HEK293 (cell line): ENCODE results near the gene ATP2A3.

Experiments used
- KLF16 ChIP-seq: fragments of 450-650 bp; formaldehyde crosslinking; IDR thresholded peaks from 2 replicates; pipeline ENCODE4 v1.5.1; 2017; ENCODE audit warnings: missing biosample characterization, missing genetic modification characterization
- ZBTB48 ChIP-seq: fragments of 450-650 bp; formaldehyde crosslinking; IDR thresholded peaks from 2 replicates; pipeline ENCODE4 v1.5.1; 2016; ENCODE audit warnings: missing biosample characterization, missing genetic modification characterization
- ZFP37 ChIP-seq: fragments of 450-650 bp; formaldehyde crosslinking; IDR thresholded peaks from 2 replicates; pipeline ENCODE4 v1.5.1; 2016; ENCODE audit warnings: missing biosample characterization, missing genetic modification characterization
- ZNF629 ChIP-seq: fragments of 450-650 bp; formaldehyde crosslinking; IDR thresholded peaks from 2 replicates; pipeline ENCODE4 v1.5.1; 2017; ENCODE audit warnings: missing biosample characterization, missing genetic modification characterization
- TF ChIP-seq, protein P1 (sequence below): fragments of 450-650 bp; formaldehyde crosslinking; IDR thresholded peaks from 2 replicates; pipeline ENCODE4 v1.5.1; 2016; ENCODE audit warnings: missing biosample characterization, missing genetic modification characterization

DNA sequence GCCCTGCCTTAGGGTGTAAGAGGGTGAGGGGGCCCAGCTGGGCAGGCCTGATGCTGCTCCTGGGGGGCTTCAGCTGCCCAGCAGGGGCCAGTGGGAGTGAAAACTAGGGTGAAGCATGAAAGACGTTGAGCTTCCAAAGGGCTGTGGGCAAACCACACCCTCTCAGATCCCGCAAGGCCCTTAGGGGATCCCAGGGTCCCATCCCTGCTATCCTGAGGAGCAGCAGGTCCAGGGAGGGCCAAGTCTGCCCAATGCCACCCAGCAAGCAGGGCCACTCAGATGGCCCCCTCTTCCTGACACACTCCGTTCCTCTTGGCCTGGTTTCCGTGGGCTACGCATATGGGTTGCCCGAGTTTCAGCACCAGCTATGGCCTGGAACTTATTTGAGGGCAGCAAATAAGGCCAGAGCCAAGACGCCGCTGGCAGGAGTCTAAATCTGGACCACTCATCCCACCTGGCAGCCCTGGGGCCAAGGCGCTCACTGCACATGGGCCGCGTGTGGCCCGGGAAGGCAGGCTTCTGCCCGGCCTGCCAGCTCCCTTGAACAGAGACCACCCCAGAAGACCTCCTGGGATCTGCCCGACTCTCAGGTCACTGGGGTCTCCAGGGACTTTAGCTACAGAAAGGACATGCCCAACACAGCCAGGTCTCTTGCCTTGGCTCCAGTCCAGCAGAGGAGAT lies 4.2 kb downstream of the ATP2A3 start:
- TF ChIP-seq, protein P1, sequence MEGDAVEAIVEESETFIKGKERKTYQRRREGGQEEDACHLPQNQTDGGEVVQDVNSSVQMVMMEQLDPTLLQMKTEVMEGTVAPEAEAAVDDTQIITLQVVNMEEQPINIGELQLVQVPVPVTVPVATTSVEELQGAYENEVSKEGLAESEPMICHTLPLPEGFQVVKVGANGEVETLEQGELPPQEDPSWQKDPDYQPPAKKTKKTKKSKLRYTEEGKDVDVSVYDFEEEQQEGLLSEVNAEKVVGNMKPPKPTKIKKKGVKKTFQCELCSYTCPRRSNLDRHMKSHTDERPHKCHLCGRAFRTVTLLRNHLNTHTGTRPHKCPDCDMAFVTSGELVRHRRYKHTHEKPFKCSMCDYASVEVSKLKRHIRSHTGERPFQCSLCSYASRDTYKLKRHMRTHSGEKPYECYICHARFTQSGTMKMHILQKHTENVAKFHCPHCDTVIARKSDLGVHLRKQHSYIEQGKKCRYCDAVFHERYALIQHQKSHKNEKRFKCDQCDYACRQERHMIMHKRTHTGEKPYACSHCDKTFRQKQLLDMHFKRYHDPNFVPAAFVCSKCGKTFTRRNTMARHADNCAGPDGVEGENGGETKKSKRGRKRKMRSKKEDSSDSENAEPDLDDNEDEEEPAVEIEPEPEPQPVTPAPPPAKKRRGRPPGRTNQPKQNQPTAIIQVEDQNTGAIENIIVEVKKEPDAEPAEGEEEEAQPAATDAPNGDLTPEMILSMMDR (tag by site-specific recombination): no peak
- TF ChIP-seq KLF16 (tag by site-specific recombination) (no peak), ZFP37 (no peak), ZNF629 (no peak), ZBTB48 (no peak)
